ENCODE data around the gene ATXN2L.
A peak's percentile ranks its signal among the peaks of the same experiment; 100 is the strongest.

DNA sequence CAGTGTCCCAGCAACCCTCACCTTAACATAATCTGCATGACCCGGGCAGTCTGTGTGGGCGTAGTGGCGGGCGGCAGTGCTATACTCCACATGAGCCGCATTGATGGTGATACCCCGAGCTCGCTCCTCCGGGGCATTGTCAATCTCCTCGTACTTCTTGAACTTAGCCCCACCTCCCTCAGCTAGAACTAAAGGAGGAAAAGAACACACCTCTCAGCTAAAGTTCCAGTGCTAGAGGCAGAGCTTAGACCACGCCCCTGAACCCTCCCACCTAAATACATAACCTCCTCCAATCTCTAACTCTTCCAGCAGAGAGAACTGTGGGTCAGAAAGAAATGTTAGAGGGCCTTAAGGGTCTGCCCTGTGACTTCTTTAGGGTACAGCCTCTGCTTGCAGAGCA is 22.5 kb downstream of the ATXN2L start:
- TF ChIP-seq, protein P1, sequence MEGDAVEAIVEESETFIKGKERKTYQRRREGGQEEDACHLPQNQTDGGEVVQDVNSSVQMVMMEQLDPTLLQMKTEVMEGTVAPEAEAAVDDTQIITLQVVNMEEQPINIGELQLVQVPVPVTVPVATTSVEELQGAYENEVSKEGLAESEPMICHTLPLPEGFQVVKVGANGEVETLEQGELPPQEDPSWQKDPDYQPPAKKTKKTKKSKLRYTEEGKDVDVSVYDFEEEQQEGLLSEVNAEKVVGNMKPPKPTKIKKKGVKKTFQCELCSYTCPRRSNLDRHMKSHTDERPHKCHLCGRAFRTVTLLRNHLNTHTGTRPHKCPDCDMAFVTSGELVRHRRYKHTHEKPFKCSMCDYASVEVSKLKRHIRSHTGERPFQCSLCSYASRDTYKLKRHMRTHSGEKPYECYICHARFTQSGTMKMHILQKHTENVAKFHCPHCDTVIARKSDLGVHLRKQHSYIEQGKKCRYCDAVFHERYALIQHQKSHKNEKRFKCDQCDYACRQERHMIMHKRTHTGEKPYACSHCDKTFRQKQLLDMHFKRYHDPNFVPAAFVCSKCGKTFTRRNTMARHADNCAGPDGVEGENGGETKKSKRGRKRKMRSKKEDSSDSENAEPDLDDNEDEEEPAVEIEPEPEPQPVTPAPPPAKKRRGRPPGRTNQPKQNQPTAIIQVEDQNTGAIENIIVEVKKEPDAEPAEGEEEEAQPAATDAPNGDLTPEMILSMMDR (IDR thresholded peaks at IDR 0.05; ENCODE audit: low read depth, low read length, missing input control): no peak
- TF ChIP-seq, protein P2, sequence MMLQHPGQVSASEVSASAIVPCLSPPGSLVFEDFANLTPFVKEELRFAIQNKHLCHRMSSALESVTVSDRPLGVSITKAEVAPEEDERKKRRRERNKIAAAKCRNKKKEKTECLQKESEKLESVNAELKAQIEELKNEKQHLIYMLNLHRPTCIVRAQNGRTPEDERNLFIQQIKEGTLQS (IDR thresholded peaks at IDR 0.05): no peak
- TF ChIP-seq, protein P3, sequence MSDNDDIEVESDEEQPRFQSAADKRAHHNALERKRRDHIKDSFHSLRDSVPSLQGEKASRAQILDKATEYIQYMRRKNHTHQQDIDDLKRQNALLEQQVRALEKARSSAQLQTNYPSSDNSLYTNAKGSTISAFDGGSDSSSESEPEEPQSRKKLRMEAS (IDR thresholded peaks at IDR 0.05): no peak
- no peak for TF ChIP-seq RAD21 (IDR thresholded peaks at IDR 0.05)
- TF ChIP-seq, protein P4, sequence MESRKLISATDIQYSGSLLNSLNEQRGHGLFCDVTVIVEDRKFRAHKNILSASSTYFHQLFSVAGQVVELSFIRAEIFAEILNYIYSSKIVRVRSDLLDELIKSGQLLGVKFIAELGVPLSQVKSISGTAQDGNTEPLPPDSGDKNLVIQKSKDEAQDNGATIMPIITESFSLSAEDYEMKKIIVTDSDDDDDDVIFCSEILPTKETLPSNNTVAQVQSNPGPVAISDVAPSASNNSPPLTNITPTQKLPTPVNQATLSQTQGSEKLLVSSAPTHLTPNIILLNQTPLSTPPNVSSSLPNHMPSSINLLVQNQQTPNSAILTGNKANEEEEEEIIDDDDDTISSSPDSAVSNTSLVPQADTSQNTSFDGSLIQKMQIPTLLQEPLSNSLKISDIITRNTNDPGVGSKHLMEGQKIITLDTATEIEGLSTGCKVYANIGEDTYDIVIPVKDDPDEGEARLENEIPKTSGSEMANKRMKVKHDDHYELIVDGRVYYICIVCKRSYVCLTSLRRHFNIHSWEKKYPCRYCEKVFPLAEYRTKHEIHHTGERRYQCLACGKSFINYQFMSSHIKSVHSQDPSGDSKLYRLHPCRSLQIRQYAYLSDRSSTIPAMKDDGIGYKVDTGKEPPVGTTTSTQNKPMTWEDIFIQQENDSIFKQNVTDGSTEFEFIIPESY (IDR thresholded peaks at IDR 0.05): no peak
- no peak for TF ChIP-seq RXRA (IDR thresholded peaks at IDR 0.05)
- no peak for TF ChIP-seq HNF4G (IDR thresholded peaks at IDR 0.05)
- TF ChIP-seq, protein P5, sequence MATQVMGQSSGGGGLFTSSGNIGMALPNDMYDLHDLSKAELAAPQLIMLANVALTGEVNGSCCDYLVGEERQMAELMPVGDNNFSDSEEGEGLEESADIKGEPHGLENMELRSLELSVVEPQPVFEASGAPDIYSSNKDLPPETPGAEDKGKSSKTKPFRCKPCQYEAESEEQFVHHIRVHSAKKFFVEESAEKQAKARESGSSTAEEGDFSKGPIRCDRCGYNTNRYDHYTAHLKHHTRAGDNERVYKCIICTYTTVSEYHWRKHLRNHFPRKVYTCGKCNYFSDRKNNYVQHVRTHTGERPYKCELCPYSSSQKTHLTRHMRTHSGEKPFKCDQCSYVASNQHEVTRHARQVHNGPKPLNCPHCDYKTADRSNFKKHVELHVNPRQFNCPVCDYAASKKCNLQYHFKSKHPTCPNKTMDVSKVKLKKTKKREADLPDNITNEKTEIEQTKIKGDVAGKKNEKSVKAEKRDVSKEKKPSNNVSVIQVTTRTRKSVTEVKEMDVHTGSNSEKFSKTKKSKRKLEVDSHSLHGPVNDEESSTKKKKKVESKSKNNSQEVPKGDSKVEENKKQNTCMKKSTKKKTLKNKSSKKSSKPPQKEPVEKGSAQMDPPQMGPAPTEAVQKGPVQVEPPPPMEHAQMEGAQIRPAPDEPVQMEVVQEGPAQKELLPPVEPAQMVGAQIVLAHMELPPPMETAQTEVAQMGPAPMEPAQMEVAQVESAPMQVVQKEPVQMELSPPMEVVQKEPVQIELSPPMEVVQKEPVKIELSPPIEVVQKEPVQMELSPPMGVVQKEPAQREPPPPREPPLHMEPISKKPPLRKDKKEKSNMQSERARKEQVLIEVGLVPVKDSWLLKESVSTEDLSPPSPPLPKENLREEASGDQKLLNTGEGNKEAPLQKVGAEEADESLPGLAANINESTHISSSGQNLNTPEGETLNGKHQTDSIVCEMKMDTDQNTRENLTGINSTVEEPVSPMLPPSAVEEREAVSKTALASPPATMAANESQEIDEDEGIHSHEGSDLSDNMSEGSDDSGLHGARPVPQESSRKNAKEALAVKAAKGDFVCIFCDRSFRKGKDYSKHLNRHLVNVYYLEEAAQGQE (IDR thresholded peaks at IDR 0.05): no peak
- peak; percentile 18 for TF ChIP-seq TAF1 (conservative IDR thresholded peaks at IDR 0.05)
- TF ChIP-seq GABPA (IDR thresholded peaks at IDR 0.05 in 1 of 2, conservative IDR thresholded peaks at IDR 0.05 in 1 of 2): no peak
- TF ChIP-seq YY1 (IDR thresholded peaks at IDR 0.05): no peak
- no peak for TF ChIP-seq HNF4A (conservative IDR thresholded peaks at IDR 0.05)
- TF ChIP-seq EGR1 (IDR thresholded peaks at IDR 0.05; ENCODE audit: low read depth in 2 of 2): no peak

Data from liver (tissue), 3 donors.